Astrocyte (in vitro differentiated cells and primary cell): ENCODE results near the gene CDYL. TPM values are rescaled to one million over a fixed set of nuclear protein-coding genes. Genes with fewer than 3 reads are reported as not detected.

ENCODE experiments used
- DNase-seq: peaks from one replicate; pipeline ENCODE4 v3.0.0-alpha.2; 2010; ENCODE audit warnings: low read depth
- FAIRE-seq: peaks from 2 replicates; lab custom pipeline; 2011; peaks lifted over from hg19 to GRCh38; lab: Jason Lieb, UNC
- H2AFZ ChIP-seq: 2 replicates; pipeline ENCODE4 v1.6.0; 2012; ENCODE audit warnings: low read depth, low read length, inconsistent platforms
- H3K27ac ChIP-seq: 2 replicates; pipeline ENCODE4 v1.5.1; 2011; ENCODE audit warnings: low read depth, low read length, inconsistent platforms
- H3K27me3 ChIP-seq: 2 replicates; pipeline ENCODE4 v1.6.0; 2011; ENCODE audit warnings: low read length, inconsistent platforms; ENCODE audit not compliant: insufficient read depth
- H3K36me3 ChIP-seq: 2 replicates; pipeline ENCODE4 v1.5.1; 2011; ENCODE audit warnings: low read length, inconsistent platforms; ENCODE audit not compliant: insufficient read depth
- H3K4me1 ChIP-seq: 2 replicates; pipeline ENCODE4 v1.5.1; 2011; ENCODE audit warnings: low read length, inconsistent platforms; ENCODE audit not compliant: insufficient read depth
- H3K4me2 ChIP-seq: 2 replicates; pipeline ENCODE4 v1.6.0; 2012; ENCODE audit warnings: low read length, inconsistent platforms
- H3K4me3 ChIP-seq: 2 replicates; pipeline ENCODE4 v1.5.1; 2011; ENCODE audit warnings: low read depth, mild to moderate bottlenecking, low read length, inconsistent platforms; ENCODE audit not compliant: insufficient read depth
- H3K79me2 ChIP-seq: 2 replicates; pipeline ENCODE4 v1.6.0; 2012; ENCODE audit warnings: mild to moderate bottlenecking, low read length, inconsistent platforms; ENCODE audit not compliant: insufficient read depth
- H3K9ac ChIP-seq: 2 replicates; pipeline ENCODE4 v1.6.0; 2012; ENCODE audit warnings: mild to moderate bottlenecking, low read length, inconsistent platforms
- H3K9me3 ChIP-seq: 2 replicates; pipeline ENCODE4 v1.5.1; 2012; ENCODE audit warnings: low read depth, mild to moderate bottlenecking, low read length, inconsistent platforms; ENCODE audit not compliant: insufficient read depth
- H4K20me1 ChIP-seq: 2 replicates; pipeline ENCODE4 v1.6.0; 2012; ENCODE audit warnings: low read length, inconsistent platforms; ENCODE audit not compliant: insufficient read depth
- H3K27ac Mint-ChIP-seq: one replicate; pipeline ENCODE4 v1.8.0; 2021; ENCODE audit warnings: mild to moderate bottlenecking, mixed read lengths; ENCODE audit not compliant: unreplicated experiment
- H3K27me3 Mint-ChIP-seq: one replicate; pipeline ENCODE4 v1.8.0; 2021; ENCODE audit warnings: low read depth, mixed read lengths; ENCODE audit not compliant: unreplicated experiment
- H3K36me3 Mint-ChIP-seq: one replicate; pipeline ENCODE4 v1.8.0; 2021; ENCODE audit warnings: low read depth, mixed read lengths; ENCODE audit not compliant: unreplicated experiment
- H3K4me1 Mint-ChIP-seq: one replicate; pipeline ENCODE4 v1.8.0; 2021; ENCODE audit warnings: low read depth, mixed read lengths; ENCODE audit not compliant: unreplicated experiment
- H3K4me3 Mint-ChIP-seq: one replicate; pipeline ENCODE4 v1.8.0; 2021; ENCODE audit warnings: mild to moderate bottlenecking, moderate library complexity, mixed read lengths; ENCODE audit not compliant: unreplicated experiment
- H3K9me3 Mint-ChIP-seq: one replicate; pipeline ENCODE4 v1.8.0; 2021; ENCODE audit warnings: mild to moderate bottlenecking, mixed read lengths; ENCODE audit not compliant: unreplicated experiment
- CTCF ChIP-seq: IDR thresholded peaks from 2 replicates; pipeline ENCODE4 v1.5.1; 2011; ENCODE audit warnings: low read depth, mild to moderate bottlenecking, inconsistent platforms, low read length, moderate library complexity; ENCODE audit not compliant: insufficient read depth
- EZH2 ChIP-seq: IDR thresholded peaks from 2 replicates; pipeline ENCODE4 v1.6.1; 2012; ENCODE audit warnings: mild to moderate bottlenecking, low read length, inconsistent platforms; ENCODE audit not compliant: insufficient read depth
- total RNA-seq: library from RNA; stranded (reverse); gene quantifications from 2 replicates; pipeline ENCODE4 v1.2.1, GENCODE V29; 2021

The CDYL gene
- total RNA-seq, 1 donor from 2014 or later: 87.1 TPM

GRCh38 chr6:4759997-4760396 is 16.2 kb upstream of the CDYL start:
- H3K4me3 ChIP-seq: no peak overlapping the region

DNA sequence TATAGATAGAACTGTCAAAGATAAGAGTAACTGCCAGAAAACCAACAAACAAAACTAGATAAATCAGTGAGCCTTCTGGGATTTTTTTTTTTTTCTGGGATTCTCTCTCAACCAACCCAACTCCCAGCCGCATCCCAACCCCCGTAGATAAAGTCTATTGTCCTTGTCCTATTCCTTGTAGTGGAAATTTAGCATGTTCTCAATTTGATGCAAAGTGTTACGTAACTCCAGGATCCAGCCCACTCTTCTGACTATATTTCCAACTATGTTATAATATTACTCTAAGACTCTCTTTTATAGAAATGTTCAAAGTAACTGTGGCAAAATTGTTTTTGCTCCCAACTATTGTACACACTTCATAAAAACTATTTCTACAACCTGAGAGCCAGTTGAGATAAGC is 15.4 kb upstream of the CDYL start:
- Histone ChIP-seq H3K27me3 (no peaks in the 10 kb centered on the region), H4K20me1 (no peaks in the 10 kb centered on the region), H3K36me3 (no peaks in the 10 kb centered on the region), H3K27ac (no peak overlapping the region), H3K4me2 (no peak overlapping the region), H2AFZ (no peak overlapping the region), H3K4me1 (no peaks in the 10 kb centered on the region), H3K79me2 (no peaks in the 10 kb centered on the region), H3K9ac (no peak overlapping the region), H3K9me3 (no peaks in the 10 kb centered on the region), H3K4me3 (no peak overlapping the region)
- TF ChIP-seq CTCF (no peak), EZH2 (no peak)
- Mint-ChIP-seq H3K4me1 (peaks cover 1% of the 10 kb centered on the region), H3K4me3 (no peak overlapping the region), H3K27ac (no peak overlapping the region), H3K27me3 (no peaks in the 10 kb centered on the region), H3K36me3 (peaks cover 2% of the 10 kb centered on the region), H3K9me3 (peaks cover 8% of the 10 kb centered on the region)
- no peak for FAIRE-seq
- DNase-seq: no peak

More at GRCh38 chr6:4759997-4760396, 16.2 kb upstream of the CDYL start:
- H3K4me2 ChIP-seq: no peak overlapping the region
- H3K4me1 ChIP-seq: no peaks in the 10 kb centered on the region
- no peaks in the 10 kb centered on the region for H3K27me3 Mint-ChIP-seq
- peaks cover 2% of the 10 kb centered on the region for H3K36me3 Mint-ChIP-seq
- DNase-seq (no peak), FAIRE-seq (no peak)
- no peak overlapping the region for H3K4me3 Mint-ChIP-seq
- no peaks in the 10 kb centered on the region for H3K27me3 ChIP-seq
- H3K27ac ChIP-seq: no peak overlapping the region
- no peak overlapping the region for H3K27ac Mint-ChIP-seq
- no peak overlapping the region for H3K9ac ChIP-seq
- no peak overlapping the region for H2AFZ ChIP-seq
- H3K79me2 ChIP-seq: no peaks in the 10 kb centered on the region
- H3K9me3 ChIP-seq: no peaks in the 10 kb centered on the region
- peaks cover 1% of the 10 kb centered on the region for H3K4me1 Mint-ChIP-seq
- peaks cover 8% of the 10 kb centered on the region for H3K9me3 Mint-ChIP-seq
- TF ChIP-seq EZH2 (no peak), CTCF (no peak)
- no peaks in the 10 kb centered on the region for H4K20me1 ChIP-seq
- H3K36me3 ChIP-seq: no peaks in the 10 kb centered on the region

- Mint-ChIP-seq H3K27ac (no peak overlapping the region), H3K27me3 (no peaks in the 10 kb centered on the region), H3K4me3 (no peak overlapping the region)
Observed at GRCh38 chr6:4762294-4762693, 13.9 kb upstream of the CDYL start.

More at GRCh38 chr6:4762294-4762693, 13.9 kb upstream of the CDYL start:
- H2AFZ ChIP-seq: no peak overlapping the region
- Mint-ChIP-seq H3K9me3 (peaks cover 8% of the 10 kb centered on the region), H3K4me1 (no peaks in the 10 kb centered on the region), H3K36me3 (peaks cover 2% of the 10 kb centered on the region)
- H3K4me3 ChIP-seq: no peak overlapping the region
- no peak for FAIRE-seq
- no peak overlapping the region for H3K27ac ChIP-seq
- H4K20me1 ChIP-seq: no peaks in the 10 kb centered on the region
- H3K4me2 ChIP-seq: no peak overlapping the region
- no peaks in the 10 kb centered on the region for H3K9me3 ChIP-seq
- H3K36me3 ChIP-seq: no peaks in the 10 kb centered on the region
- no peak overlapping the region for H3K9ac ChIP-seq
- TF ChIP-seq EZH2 (no peak), CTCF (no peak)
- no peak for DNase-seq
- no peaks in the 10 kb centered on the region for H3K27me3 ChIP-seq
- no peaks in the 10 kb centered on the region for H3K79me2 ChIP-seq
- H3K4me1 ChIP-seq: no peaks in the 10 kb centered on the region
